ENCODE measurements around the gene RPLP2.

GRCh38 chr11:824292-824880 is 14.6 kb downstream of the RPLP2 start:
- no peak for TF ChIP-seq POLR2AphosphoS5 (IDR thresholded peaks at IDR 0.05)
- no peak for TF ChIP-seq CTCF (IDR thresholded peaks at IDR 0.05)
- TF ChIP-seq POLR2A (IDR thresholded peaks at IDR 0.05), result no peak
